Activated CD8-positive, alpha-beta memory T cell treated with anti-CD3 and anti-CD28 coated beads for 36 hours (primary cell): ENCODE results near the gene MRPL38. TPM values are rescaled to one million over a fixed set of nuclear protein-coding genes. Genes with fewer than 3 reads are reported as not detected.

Source experiments
- CTCF ChIA-PET: fragments of 350-600 bp; sonication (Branson Sonifier 250); formaldehyde crosslinking; loops from one replicate; lab custom pipeline; 2021; ENCODE audit warnings: antibody characterized with exemption; lab: Charles Lee
- POLR2A ChIA-PET: fragments of 350-600 bp; sonication (Branson Sonifier 250); formaldehyde crosslinking; loops from one replicate; lab custom pipeline; 2021; ENCODE audit warnings: antibody characterized with exemption; lab: Charles Lee
- total RNA-seq, 2 experiments: library from RNA; stranded (reverse); gene quantifications; one replicate each; pipeline ENCODE4 v1.2.3, GENCODE V29; 2021

The MRPL38 gene
- total RNA-seq, 2 experiments from 2014 or later = 162 to 166 TPM

DNA sequence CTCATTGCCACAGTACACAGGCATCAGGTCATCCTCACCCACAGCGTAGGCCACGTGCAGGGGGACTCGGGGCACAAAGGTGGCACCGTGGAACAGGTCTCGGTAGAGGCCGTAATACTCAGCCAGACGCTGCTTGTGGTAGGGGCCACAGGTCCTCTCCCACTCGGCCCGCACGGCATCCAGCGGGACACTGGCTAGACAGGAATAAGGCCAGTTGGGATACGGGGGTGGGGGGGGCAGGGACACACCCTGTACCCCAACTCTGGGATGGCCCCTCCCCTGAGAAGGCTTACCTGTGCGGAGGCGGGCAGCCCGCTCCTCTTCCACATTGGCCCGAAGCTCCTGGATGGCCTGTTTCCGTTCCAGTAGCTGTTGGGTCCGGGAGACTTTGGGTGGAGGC lies 3.0 kb downstream of the MRPL38 start:
- CTCF ChIA-PET = no interaction called here
- POLR2A ChIA-PET = no interaction called here

DNA sequence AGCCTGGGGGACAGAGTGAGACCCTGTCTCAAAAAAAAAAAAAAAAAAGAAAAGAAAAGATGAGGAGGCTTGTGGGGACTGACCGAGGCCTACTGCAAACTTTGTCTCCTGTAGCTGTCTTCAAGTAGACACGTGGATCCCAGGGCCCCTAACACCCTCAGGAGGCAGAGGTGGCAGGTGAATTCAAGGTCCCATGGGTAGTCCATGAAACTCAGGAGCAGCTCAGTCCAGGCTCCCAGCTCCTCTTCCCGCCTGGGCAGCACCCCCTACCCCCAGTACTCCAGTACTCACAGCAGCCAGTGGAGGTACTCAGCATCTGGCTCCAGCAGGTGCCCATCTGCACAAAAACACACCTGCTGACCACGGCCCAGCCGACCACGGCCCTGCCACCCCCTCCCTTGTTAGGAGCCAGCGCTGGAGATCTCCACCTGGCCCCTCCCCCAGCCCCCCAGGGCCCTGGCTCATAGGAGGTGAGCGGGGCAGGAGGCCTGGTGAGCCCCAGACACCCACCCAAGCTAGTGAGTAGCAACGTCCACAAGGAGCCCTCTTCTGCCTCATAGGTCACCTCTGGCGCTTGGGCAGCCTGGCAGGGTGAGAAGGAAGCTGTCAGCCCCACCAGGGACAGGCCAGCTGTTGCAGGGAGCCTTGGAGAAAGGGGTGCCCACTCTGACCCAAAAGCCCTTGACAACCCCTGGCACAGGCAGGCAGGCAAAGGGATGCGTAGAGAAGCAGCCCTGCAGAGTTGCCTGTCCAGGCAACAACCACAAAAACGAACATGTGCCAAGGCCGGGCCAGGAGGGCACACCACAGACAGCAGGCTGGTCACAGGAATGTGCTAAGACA lies 3.8 kb downstream of the MRPL38 start:
- POLR2A ChIA-PET = interaction anchor here (0.7 to 1.3 kb wide), 2 partner anchors 46 to 148 kb away, joined by 5 to 7 read pairs; partner anchors contain the start of gene WBP2

DNA sequence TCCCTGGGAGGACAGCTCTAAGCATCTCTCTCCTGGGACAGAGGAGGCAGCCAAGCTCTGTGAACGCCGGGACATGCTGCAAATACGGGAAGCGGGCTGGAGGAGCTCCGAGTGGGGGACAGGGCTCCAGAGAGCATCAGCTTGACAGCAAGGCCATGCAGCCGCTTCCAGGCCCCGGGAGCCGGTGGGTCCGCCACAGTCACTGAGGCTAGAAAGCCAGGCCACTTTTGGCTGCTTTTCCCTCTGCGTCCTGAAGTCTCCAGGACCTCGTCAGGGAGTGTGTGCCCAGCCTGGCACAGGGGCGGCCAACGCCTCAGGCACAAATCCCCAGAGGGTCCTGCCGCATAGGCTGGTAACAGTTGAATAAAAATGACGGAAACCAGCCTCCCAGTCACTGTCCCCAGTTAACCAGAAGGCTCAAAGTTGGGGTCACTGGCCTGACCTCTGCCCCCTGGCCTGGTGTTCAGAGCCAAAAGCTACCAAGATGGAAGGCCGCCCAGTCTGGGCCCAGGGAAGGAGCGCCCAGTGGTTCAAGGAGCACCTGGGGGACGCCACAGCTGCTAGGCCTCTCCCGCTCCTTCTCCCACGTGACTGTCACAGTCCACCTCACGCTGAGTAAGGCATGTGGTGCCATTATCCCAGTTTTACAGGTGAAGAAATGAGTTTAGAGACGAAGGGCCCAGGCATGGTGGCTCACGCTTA lies 4.8 kb downstream of the MRPL38 start:
- POLR2A ChIA-PET = interaction anchor here (1.3 kb wide), 1 partner anchor 45 kb away, joined by 5 read pairs; the partner anchor contains the start of gene WBP2
- CTCF ChIA-PET = interaction anchor here (0.7 to 1.1 kb wide), 4 partner anchors 104 to 172 kb away, joined by 3 to 5 read pairs (median 3); no protein-coding TSS in a partner anchor

More for the DNA sequence above, 3.8 kb downstream of the MRPL38 start:
- CTCF ChIA-PET = interaction anchor here (0.6 to 1.1 kb wide), 4 partner anchors 103 to 980 kb away, joined by 3 to 5 read pairs (median 4); no protein-coding TSS in a partner anchor

DNA sequence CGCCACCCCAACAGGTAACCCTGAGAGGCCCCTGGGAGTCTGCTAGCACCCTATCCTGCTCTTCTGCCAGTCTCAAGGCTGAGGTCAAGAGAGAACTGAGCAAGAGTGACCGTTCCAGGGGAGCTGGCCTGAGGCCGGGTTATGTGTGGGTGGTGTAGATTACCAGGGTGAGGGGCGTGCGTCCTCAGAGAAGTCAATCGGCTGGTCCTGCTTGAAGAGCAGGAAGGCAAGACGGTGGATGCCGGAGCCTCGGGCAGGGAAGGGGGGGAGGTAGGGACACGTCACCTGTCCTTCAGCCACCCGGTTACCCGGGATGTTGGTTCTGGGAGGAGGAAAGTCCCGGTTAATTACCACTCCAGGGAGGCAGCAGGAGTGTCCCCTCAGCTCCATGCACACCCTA lies 5.3 kb downstream of the MRPL38 start:
- POLR2A ChIA-PET = no interaction called here
- CTCF ChIA-PET = interaction anchor here (0.9 kb wide), 1 partner anchor 132 kb away, joined by 3 read pairs; no protein-coding TSS in a partner anchor

DNA sequence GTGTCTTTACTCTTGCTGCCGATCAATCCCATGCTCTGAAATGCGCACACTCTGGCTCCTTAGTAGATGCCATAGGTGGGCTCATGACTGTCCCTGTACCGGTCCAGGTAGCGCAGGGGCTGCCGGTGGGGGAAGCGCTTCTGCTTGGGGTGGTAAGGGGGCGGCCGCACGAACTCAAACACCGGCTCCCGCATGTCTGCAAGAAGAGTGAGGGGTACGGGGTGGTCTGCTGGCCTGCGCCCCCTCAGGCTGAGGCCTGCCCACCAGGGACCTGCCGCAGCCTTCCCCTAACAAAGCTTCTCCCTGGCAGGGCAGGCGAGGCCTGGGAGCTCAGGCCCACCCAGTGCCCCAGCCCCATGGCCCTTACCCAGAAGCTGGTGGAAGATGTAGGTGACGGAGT lies 5.9 kb downstream of the MRPL38 start:
- CTCF ChIA-PET = interaction anchor here (3.7 kb wide), 1 partner anchor 21 kb away, joined by 37 read pairs; the partner anchor contains the start of gene TRIM47

DNA sequence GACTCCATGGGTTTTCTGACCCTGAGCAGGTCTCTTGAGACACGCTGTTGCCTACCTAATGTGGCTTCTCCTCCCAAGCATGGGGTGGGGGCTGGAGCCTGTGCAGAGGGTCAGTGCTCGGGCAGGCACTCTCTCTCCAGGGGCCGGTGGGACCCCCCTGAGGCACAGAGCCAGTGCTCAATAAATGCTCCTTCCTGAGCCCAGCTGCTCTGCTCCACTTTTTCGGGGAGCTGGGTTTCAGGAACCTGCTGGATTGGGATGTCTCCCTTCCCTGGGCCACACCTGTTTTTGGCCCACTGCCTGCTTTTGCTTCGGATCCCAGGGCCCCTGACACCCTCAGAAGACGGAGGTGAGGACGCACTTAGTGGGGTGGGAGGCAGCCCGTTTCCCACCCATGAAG lies 6.6 kb downstream of the MRPL38 start:
- ChIA-PET CTCF (interaction anchor here (0.6 to 3.7 kb wide), 3 partner anchors 21 to 115 kb away, joined by 3 to 37 read pairs (median 4); partner anchors contain the start of gene TRIM47), POLR2A (interaction anchor here (0.8 kb wide), 1 partner anchor 42 kb away, joined by 3 read pairs; the partner anchor contains the start of gene WBP2)

More for the DNA sequence above, 5.9 kb downstream of the MRPL38 start:
- POLR2A ChIA-PET = interaction anchor here (0.8 kb wide), 1 partner anchor 43 kb away, joined by 3 read pairs; the partner anchor contains the start of gene WBP2

DNA sequence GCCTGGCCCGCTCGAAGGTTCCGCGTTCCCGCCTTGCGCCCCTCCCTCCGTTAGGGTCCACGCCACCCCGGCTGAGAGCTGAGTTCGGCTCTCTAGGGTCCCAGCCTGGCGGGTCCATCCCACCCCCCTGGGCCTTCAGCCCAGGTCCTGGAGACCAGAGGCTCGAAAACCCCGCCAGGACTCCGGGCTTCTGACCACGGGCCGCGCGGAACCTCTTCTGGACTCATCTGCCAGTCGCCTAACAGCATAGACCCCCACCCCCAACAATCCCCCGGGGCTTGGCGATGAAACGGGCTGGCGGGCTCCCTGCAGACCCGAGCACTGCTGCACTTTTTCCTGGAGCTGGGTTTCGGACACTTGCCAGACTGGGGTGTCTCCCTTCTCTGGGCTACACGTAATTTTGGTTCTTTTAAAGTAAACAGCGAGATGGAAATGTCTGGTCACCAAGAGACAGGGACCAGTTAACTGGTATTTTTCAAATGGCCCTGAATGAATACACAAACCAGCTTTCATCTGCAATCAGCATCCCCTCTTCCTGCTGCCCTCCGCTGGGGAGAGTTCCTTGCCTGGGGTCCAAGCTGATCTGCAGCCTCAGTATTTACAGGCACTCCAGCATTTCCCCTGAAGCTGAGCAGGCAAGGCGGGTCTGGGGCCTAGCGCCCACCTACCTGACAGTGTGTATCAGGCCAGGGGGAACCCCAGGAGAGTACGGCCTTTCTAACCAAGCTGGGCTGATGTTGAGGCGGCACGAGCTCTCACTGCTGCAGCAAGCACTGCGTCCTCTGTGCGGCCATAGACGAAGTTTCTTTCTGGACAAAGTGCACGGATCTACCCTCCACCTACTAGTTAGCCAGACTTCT lies 7.3 kb downstream of the MRPL38 start:
- CTCF ChIA-PET = interaction anchor here (0.6 to 3.7 kb wide), 6 partner anchors 8 to 114 kb away, joined by 3 to 37 read pairs (median 6); partner anchors contain the start of genes MRPL38 and TRIM47
- POLR2A ChIA-PET = interaction anchor here (0.6 to 2.3 kb wide), 7 partner anchors 8 to 295 kb away, joined by 3 to 19 read pairs (median 5); partner anchors contain the start of gene WBP2

DNA sequence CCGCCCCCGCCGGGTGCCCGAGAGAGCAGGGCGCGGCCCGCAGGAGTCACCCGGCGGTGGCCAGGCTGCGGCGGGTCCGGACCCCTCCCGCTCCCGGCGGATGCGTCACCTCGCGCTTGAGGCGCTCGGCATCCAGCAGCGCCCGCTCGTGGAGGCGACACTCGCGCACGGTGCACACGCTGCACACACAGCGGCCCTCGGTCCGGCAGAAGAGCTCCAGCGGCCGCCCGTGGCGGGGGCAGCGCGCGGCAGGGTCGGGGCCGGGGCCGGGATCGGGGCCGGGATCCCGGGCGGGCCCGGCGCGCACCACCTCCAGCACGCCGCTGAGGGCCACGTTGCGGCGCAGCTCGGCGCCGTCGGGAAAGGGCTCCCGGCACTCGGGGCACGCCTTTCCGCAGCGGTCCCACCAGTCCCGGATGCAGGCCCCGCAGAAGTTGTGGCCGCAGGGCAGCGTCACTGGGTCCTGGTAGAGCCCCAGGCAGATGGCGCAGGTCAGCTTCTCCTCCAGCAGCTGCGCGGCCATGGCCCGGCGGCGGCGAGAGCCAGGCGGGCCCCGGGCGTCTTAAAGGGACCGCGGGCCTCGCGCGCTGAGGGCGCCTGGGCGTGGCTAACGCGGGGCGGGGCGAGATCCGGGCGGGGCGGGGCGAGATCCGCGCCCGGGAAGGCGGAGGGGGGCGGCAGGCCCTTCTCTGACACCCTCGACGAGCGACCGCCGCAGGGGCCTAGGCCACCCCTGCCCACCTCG lies 8.1 kb downstream of the MRPL38 start, which contains the start of gene TRIM65:
TSS of gene TRIM65 (minus strand) at position 537 of the 745 bp plus-strand sequence. CDS start at position 523, 14 bp downstream.
- ChIA-PET CTCF (interaction anchor here (0.6 to 3.7 kb wide), 16 partner anchors 9 to 286 kb away, joined by 3 to 37 read pairs (median 4); partner anchors contain the start of genes MRPL38, TRIM47 and WBP2), POLR2A (interaction anchor here (0.6 to 2.3 kb wide), 16 partner anchors 8 to 384 kb away, joined by 3 to 19 read pairs (median 4); partner anchors contain the start of genes MRPL38, TRIM47, UNK and WBP2)

DNA sequence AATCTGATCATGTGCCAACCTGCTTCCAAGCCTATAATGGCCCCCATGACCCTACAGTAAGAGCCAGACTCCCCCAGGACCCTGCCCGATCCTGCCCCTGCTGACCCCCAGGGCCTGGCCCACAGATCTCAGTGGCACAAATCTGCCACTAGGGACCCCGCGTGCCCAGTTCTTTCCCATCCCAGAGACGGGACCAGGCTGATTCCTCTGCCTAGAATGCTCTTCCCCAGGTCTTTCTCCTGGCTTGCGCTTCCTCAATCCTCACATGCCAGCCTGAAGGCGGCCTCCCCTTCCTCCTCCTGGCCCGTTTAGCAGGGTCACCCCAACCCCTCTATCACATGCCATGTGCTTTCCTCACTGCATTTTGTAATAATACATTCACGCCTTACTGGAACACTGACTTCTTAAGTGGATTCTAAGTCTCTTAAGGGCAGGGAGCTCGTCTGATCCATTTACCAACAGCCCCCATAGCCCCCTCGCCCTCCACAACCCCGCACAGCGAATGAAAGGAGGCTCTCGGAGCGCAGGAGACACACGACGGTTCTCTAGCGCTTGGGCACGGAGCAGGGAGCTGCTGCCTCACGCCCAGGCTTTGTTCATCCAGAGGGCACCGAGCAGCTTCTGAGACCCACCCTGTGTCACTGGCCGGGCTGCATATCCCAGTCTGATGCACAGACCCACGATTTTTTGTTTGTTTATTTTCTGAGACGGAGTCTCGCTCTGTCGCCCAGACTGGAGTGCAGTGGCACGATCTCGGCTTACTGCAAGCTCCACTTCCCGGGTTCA lies 9.1 kb downstream of the MRPL38 start:
- ChIA-PET POLR2A (interaction anchor here (0.7 to 2.3 kb wide), 10 partner anchors 9 to 385 kb away, joined by 3 to 19 read pairs (median 4); partner anchors contain the start of genes MRPL38, TRIM47, UNK and WBP2), CTCF (interaction anchor here (0.6 to 3.7 kb wide), 16 partner anchors 10 to 142 kb away, joined by 3 to 37 read pairs (median 4); partner anchors contain the start of genes MRPL38, TRIM47 and WBP2)

DNA sequence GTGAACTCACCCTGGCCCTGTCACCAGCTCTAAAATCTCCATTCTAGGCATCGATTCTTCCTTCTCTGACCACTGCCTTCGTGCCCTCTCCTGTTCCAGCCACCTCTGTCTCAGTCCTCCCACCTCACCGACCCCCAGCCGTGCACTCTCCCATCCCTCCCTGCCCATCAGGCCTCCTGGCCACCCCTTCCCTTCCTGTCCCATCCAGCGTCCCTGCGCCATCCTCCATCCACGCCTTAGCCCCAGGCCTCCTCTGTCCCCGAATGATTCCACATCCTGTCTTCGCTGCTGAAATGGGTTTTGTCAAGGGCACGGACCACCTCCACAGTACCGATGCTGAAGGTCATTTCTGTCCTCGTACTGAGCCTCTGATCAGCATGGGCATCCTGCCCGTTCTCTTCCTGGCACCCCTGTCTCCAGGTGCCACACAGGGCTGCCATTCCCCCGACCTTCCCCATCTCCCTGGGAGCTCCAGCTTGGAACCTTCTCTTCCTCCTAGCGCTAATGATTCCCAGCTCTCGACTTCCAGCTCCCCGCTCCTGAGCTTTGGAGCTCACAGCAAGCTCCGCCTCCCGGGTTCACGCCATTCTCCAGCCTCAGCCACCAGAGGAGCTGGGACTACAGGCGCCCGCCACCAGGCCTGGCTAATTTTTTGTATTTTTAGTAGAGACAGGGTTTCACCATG lies 10.5 kb downstream of the MRPL38 start:
- ChIA-PET POLR2A (interaction anchor here (0.6 kb wide), 1 partner anchor 8 kb away, joined by 4 read pairs; no protein-coding TSS in a partner anchor), CTCF (interaction anchor here (0.8 to 6.4 kb wide), 7 partner anchors 10 to 111 kb away, joined by 4 to 25 read pairs (median 4); partner anchors contain the start of genes TRIM47 and UNC13D)

DNA sequence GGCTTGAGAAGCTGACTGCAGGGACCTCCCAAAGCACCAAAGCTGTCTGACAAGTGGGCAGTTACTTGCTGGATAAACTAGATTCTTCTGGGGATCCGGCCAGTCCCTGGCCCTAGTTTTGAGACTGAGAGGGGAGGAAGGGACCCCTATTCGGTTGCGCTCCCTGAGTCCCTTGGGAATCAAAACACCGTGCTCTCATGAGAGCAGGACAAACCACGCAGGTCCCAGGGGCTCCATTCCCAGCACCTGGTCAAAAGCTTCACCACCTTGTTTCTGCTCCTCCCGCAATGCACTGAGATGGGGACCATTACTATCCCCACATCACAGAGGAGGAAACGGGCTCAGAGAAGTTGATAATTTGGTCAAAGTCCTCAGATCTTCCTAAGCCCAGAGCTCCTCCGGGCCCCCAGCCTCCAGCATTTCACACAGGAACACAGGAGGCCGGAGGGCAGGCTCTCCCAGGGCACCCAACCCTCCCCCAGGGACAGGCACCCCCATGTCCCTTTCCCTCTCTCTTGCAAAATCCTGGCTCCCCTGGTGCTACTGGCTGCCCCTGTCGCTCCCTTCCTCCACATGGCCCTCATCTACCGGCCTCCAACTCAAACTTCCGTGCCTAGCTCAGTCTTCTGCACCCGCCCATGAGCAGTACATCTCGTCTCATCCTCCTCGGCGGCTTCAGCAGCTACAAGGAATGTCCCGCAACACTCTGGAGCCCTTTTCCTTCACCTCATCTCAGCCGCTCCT lies 11.2 kb downstream of the MRPL38 start:
- ChIA-PET CTCF (interaction anchor here (0.8 to 6.4 kb wide), 5 partner anchors 11 to 49 kb away, joined by 4 to 25 read pairs (median 5); partner anchors contain the start of genes TRIM47 and UNC13D), POLR2A (no interaction called here)

DNA sequence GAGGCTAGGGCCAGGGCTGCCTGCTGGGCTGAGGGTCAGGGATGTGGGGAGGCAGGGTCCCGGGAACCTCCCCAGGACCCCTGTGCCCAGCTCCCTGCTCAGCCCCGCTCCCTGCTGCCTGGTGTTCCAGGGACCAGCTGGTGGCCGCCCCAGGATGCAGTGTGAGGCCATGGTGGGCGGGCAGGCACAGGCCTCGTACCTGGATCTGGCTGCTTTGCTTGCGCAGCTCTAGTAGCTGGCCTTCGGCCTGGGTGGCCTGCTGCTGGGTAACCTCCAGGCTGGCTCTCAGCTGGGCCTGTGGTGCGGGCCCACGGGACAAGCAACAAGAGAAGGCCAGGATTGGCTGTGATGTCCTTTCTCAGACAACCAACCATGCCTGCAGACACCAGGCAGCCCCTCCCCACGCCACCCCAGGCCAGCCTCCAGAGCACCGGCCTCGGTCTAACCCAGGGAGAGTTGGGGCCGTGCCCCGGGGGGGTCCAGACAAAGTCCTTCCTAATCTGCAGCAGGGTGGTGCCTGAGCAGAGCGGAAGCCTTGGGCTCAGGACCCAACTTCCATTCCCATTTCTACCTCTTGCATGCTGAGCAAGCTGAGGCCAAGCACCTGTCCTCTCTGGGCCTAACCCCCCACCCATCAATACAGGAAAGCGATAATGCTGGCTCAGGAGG lies 12.0 kb downstream of the MRPL38 start:
- CTCF ChIA-PET = interaction anchor here (1.4 to 6.4 kb wide), 3 partner anchors 11 to 48 kb away, joined by 4 to 25 read pairs (median 5); partner anchors contain the start of genes TRIM47 and UNC13D

DNA sequence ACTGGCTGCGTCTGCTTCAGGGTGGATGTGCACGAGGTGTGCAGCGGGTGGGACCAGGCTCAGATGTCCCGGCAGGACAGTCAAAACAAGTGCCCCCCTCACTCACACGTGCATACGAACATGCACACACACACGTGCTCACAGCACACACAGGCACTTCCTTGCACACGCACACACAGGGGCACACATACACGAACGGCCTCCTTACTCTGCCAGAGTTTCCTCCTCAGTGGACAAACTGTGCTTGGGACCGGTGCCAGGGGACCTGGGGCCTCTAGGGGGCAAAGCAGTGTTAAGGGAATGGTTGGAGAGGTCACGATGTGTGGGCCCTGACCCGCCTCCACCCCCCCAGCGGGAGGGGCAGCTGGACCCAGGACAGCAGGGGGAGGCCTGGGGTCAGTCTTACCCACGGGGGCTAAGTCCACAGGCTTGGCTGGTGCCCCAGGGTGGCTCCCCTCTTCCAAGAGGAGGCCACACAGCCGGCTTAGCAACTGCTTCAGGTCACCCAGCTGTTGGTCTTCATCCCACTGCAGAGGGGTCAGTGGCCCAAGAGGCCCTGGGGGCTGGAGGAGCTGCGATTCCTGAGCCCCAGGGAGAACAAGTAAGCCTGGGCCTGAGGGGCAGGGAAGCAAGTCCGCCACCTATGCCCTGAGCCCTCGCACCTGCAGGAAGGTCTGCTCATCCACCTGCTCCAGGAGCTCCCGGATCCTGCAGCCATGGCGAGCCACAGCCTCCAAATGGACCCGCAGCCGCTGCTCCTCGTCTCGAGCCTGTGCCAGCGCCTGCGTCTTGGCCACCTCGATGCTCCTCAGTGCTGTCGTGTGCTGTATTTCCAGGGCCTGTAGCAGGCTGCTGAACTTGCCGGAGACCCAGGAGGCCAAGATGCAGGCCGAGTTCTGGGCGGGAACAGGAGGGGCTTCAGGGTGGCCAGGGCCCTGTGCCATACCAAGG lies 12.8 kb downstream of the MRPL38 start:
- CTCF ChIA-PET = interaction anchor here (0.9 to 6.4 kb wide), 3 partner anchors 14 to 62 kb away, joined by 3 to 25 read pairs (median 3); partner anchors contain the start of gene TRIM47

More for the DNA sequence above, 12.0 kb downstream of the MRPL38 start:
- POLR2A ChIA-PET = no interaction called here

More for the DNA sequence above, 12.8 kb downstream of the MRPL38 start:
- POLR2A ChIA-PET = no interaction called here
